K562 (cell line): ENCODE results near the gene TRIOBP. TPM values are rescaled to one million over a fixed set of nuclear protein-coding genes. Genes with fewer than 3 reads are reported as not detected.
A peak's percentile ranks its signal among the peaks of the same experiment; 100 is the strongest.

Experiments used
- ATAC-seq: fragments of 200-7000 bp; cut with Tn5 transposase; 3 replicates; pipeline ENCODE4 v1.9.1; 2020; ENCODE audit warnings: moderate library complexity
- BruUV-seq: library from RNA; stranded (reverse); fragments of 400-500 nt; replicated peaks from 2 replicates; lab custom pipeline; 2021; lab: Mats Ljungman, UMichigan
- CTCF ChIA-PET: fragments of 300-600 bp; formaldehyde crosslinking; extraction: SDS; loops from one replicate; lab custom pipeline; 2021; ENCODE audit warnings: low intra/inter-chr PET ratio; lab: Yijun Ruan, JAX
- POLR2A ChIA-PET: fragments of 300-600, 350-650 bp; sonication (Branson Sonifier 250); formaldehyde crosslinking; extraction: SDS; loops from one replicate; lab custom pipeline; 2021; ENCODE audit warnings: antibody characterized with exemption, inconsistent platforms; lab: Yijun Ruan, JAX
- DNase-seq, 4 experiments: peaks; one replicate each; pipeline versions ENCODE4 v3.0.0 to v3.0.0-alpha.2; 2011 to 2018; ENCODE audit warnings: low spot score in 3 of 4, mixed read lengths in 3 of 4; ENCODE audit errors: extremely low read depth in 1 of 4
- FAIRE-seq: peaks from 2 replicates; lab custom pipeline; 2011; peaks lifted over from hg19 to GRCh38; lab: Jason Lieb, UNC
- H2AFZ ChIP-seq: 2 replicates; pipeline ENCODE4 v1.6.0; 2011; ENCODE audit warnings: low read depth, low read length, control low read depth, inconsistent platforms
- H3K27ac ChIP-seq: fragments of 200-600 bp; 3 replicates; pipeline ENCODE4 v1.8.0; 2011; ENCODE audit warnings: low read depth, mild to moderate bottlenecking, control low read depth, inconsistent platforms, low read length, moderate library complexity, mixed read lengths; ENCODE audit errors: extremely low read depth
- H3K27me3 ChIP-seq, 2 experiments: fragments of 300-600 bp in 1 of 2; 2 replicates in 1 of 2; 3 replicates in 1 of 2; pipeline versions ENCODE4 v1.6.0 to v1.8.0; 2011; ENCODE audit warnings: inconsistent platforms in 2 of 2, low read length in 2 of 2, mild to moderate bottlenecking in 1 of 2, mixed read lengths in 1 of 2, moderate library complexity in 1 of 2; ENCODE audit not compliant: control insufficient read depth in 2 of 2, insufficient read depth in 2 of 2
- H3K36me3 ChIP-seq: fragments of 300-600 bp; 3 replicates; pipeline ENCODE4 v1.8.0; 2011; ENCODE audit warnings: mild to moderate bottlenecking, low read length, inconsistent platforms; ENCODE audit not compliant: control insufficient read depth, insufficient read depth
- H3K4me1 ChIP-seq, 2 experiments: fragments of 200-600 bp in 1 of 2; replicated peaks in 1 of 2; 2 replicates in 1 of 2; 3 replicates in 1 of 2; pipeline versions ENCODE4 v1.5.1 to v1.8.0; 2011; ENCODE audit warnings: inconsistent platforms in 2 of 2, low read length in 2 of 2, mild to moderate bottlenecking in 1 of 2, mixed read lengths in 1 of 2, moderate library complexity in 1 of 2; ENCODE audit not compliant: control insufficient read depth in 2 of 2, insufficient read depth in 2 of 2
- H3K4me2 ChIP-seq: 2 replicates; pipeline ENCODE4 v1.6.1; 2011; ENCODE audit warnings: low read length, control low read depth, inconsistent platforms, mixed read lengths; ENCODE audit not compliant: insufficient read depth
- H3K4me3 ChIP-seq: fragments of 200-600 bp; sonication (generic), shearing (Covaris generic); 2 replicates; pipeline ENCODE4 v1.5.1; 2016; ENCODE audit warnings: control low read depth, inconsistent platforms
- H3K79me2 ChIP-seq: fragments of 200-600 bp; 3 replicates; pipeline ENCODE4 v1.8.0; 2011; ENCODE audit warnings: low read length, inconsistent platforms; ENCODE audit not compliant: control insufficient read depth, insufficient read depth
- H3K9ac ChIP-seq, 2 experiments: 2 replicates each; pipeline versions ENCODE4 v1.6.0 to v1.6.1; 2011; ENCODE audit warnings: low read depth in 2 of 2, low read length in 2 of 2, control low read depth in 1 of 2, inconsistent platforms in 1 of 2, mild to moderate bottlenecking in 1 of 2, mixed read lengths in 1 of 2; ENCODE audit not compliant: insufficient read depth in 1 of 2
- H3K9me1 ChIP-seq: one replicate; pipeline ENCODE4 v1.6.0; 2011; ENCODE audit warnings: inconsistent platforms, mild to moderate bottlenecking, low read length, moderate library complexity; ENCODE audit not compliant: control insufficient read depth, insufficient read depth
- H3K9me3 ChIP-seq: replicated peaks from 2 replicates; pipeline ENCODE4 v1.5.1; 2011; ENCODE audit warnings: low read depth, low read length, inconsistent platforms; ENCODE audit not compliant: control insufficient read depth, insufficient read depth
- H4K20me1 ChIP-seq: replicated peaks from 2 replicates; pipeline ENCODE4 v1.6.1; 2011; ENCODE audit warnings: low read length, inconsistent platforms, mixed read lengths; ENCODE audit not compliant: control insufficient read depth, insufficient read depth
- E2F6 ChIP-seq, 2 experiments: IDR thresholded peaks; 2 replicates each; pipeline ENCODE4 v1.6.1; 2011; ENCODE audit warnings: borderline replicate concordance in 1 of 2, control low read depth in 1 of 2, low read depth in 1 of 2, low read length in 1 of 2, mild to moderate bottlenecking in 1 of 2, mixed read lengths in 1 of 2, moderate library complexity in 1 of 2; ENCODE audit not compliant: insufficient read depth in 1 of 2, insufficient read length in 1 of 2, poor library complexity in 1 of 2, severe bottlenecking in 1 of 2; ENCODE audit errors: extremely low read depth in 1 of 2
- GATA2 ChIP-seq: sonication (generic); formaldehyde crosslinking; IDR thresholded peaks from 2 replicates; pipeline ENCODE4 v1.4.0; 2020; ENCODE audit warnings: mild to moderate bottlenecking, missing genetic modification reagents
- KDM1A ChIP-seq, 2 experiments: fragments of 450-650 bp; IDR thresholded peaks; 2 replicates each; pipeline ENCODE4 v1.6.1; 2016; ENCODE audit warnings: mild to moderate bottlenecking in 2 of 2
- NCOA6 ChIP-seq: fragments of 450-650 bp; IDR thresholded peaks from 2 replicates; pipeline ENCODE4 v1.6.1; 2017; ENCODE audit warnings: mild to moderate bottlenecking
- RBM25 ChIP-seq: fragments of 200-400 bp; formaldehyde crosslinking; IDR thresholded peaks from 2 replicates; pipeline ENCODE4 v1.6.1; 2018; ENCODE audit warnings: low read length, low read depth, moderate library complexity; ENCODE audit not compliant: severe bottlenecking
- SREBF1 ChIP-seq: fragments of 150-350 bp; IDR thresholded peaks from 2 replicates; pipeline ENCODE4 v1.6.1; 2014; ENCODE audit warnings: antibody characterized with exemption, low read depth, low read length, borderline replicate concordance
- XRCC4 ChIP-seq: IDR thresholded peaks from one replicate; pipeline ENCODE4 v1.6.1; 2011; ENCODE audit not compliant: insufficient read depth, insufficient read length; ENCODE audit errors: extremely low read depth
- ZNF174 ChIP-seq: fragments of 250-450 bp; sonication (Bioruptor Pico); IDR thresholded peaks from 2 replicates; pipeline ENCODE4 v1.4.0; 2020; ENCODE audit warnings: mild to moderate bottlenecking
- WGBS: fragments of 100-300 bp; shearing (Covaris generic); methylation state at CpG from one replicate; pipeline ENCODE4 v1.1.6; 2016; ENCODE audit warnings: low coverage, mixed read lengths; ENCODE audit not compliant: insufficient coverage; ENCODE audit errors: missing lambda C conversion rate; 5-methylcytosine and 5-hydroxymethylcytosine counted together
- in situ Hi-C: fragments of 300-500 bp; cut with MboI; formaldehyde crosslinking; loops from 4 replicates; pipeline ENCODE4 v1.15.0; 2018; ENCODE audit warnings: inconsistent platforms, mixed read lengths
- intact Hi-C: fragments of 100-400 bp; cut with micrococcal nuclease; formaldehyde crosslinking; loops from 2 replicates; pipeline ENCODE4 v1.14.2; 2022
- polyA plus RNA-seq, 8 experiments: library from polyadenylated mRNA; depleted of rRNA in 4 of 8; stranded (reverse) in 5 of 8; unstranded in 3 of 8; fragments of >200 nt; fragmentation: Nextera tagmentation in 2 of 8; fragmentation: Illumina TruSeq in 1 of 8; extraction: Ambion mirVana in 2 of 8; extraction: Trizol in 1 of 8; gene quantifications; 2 replicates each; pipeline versions ENCODE4 v1.2.1 to v1.2.3, GENCODE V29; 2011 to 2014; ENCODE audit warnings: inconsistent platforms in 1 of 8, missing spikeins in 1 of 8
- total RNA-seq, 7 experiments: library from RNA; depleted of rRNA in 6 of 7; stranded (reverse); fragments of >200 nt in 6 of 7; fragmentation: Illumina TruSeq in 2 of 7; extraction: Trizol in 2 of 7; gene quantifications; 2 replicates each; pipeline versions ENCODE4 v1.2.1 to v1.2.3, GENCODE V29; 2011 to 2021; ENCODE audit warnings: low replicate concordance in 1 of 7

Gene TRIOBP
- total and polyA plus RNA-seq, 9 of the 15 experiments (the other 6 are each of a cell fraction or from before 2014, with no cell fraction given): 0.24 to 13.8 (median 5.5) TPM

- H3K27me3 ChIP-seq: no peaks in the 10 kb centered on the region
- peak overlapping the region; percentile 92 for H3K4me2 ChIP-seq
- H3K4me1 ChIP-seq: peaks cover 20 to 27% of the 10 kb centered on the region in 2 experiments
- peak in 1 of 4 experiments; percentile 34 for DNase-seq
- H3K9me1 ChIP-seq: peaks cover 4% of the 10 kb centered on the region
- 0 out of 2 replicates have a peak, but pooled peaks have one; percentile 16 for TF ChIP-seq GATA2 (CRISPR knock-in tag)
- no peak for TF ChIP-seq XRCC4
- peak; percentile 34 for TF ChIP-seq RBM25
- no peak for TF ChIP-seq SREBF1
- TF ChIP-seq E2F6 (IDR thresholded peaks at IDR 0.05; ENCODE audit: borderline replicate concordance in 1 of 2, extremely low read depth in 1 of 2, insufficient read depth in 1 of 2, insufficient read length in 1 of 2, low read depth in 1 of 2, low read length in 1 of 2, poor library complexity in 1 of 2, severe bottlenecking in 1 of 2): peak in 1 of 2 experiments; percentile 14
- TF ChIP-seq KDM1A (IDR thresholded peaks at IDR 0.05): peak in 1 of 2 experiments; percentile 43; a peak in 1 of 4 replicates
- TF ChIP-seq ZNF174 (CRISPR knock-in tag): no peak
- TF ChIP-seq NCOA6: no peak
- intact Hi-C loops: no loop called here
- H3K36me3 ChIP-seq: peaks cover 41% of the 10 kb centered on the region; the same call in 2 of the 3 replicates
- peaks cover 17% of the 10 kb centered on the region for H4K20me1 ChIP-seq
- peaks cover 64% of the 10 kb centered on the region for H3K79me2 ChIP-seq
- in situ Hi-C loops: no loop called here
- ATAC-seq: no peak
- H3K4me3 ChIP-seq: peak overlapping the region; percentile 63
- peak; percentile 37 for FAIRE-seq
- H3K9ac ChIP-seq: peak overlapping the region; percentile 71 to 97
- ChIA-PET CTCF (interaction anchor here (1.3 kb wide), 1 partner anchor 21 kb away, joined by 9 read pairs; no protein-coding TSS in a partner anchor), POLR2A (interaction anchor here (0.7 to 1.7 kb wide), 5 partner anchors 11 to 50 kb away, joined by 3 to 11 read pairs (median 3); no protein-coding TSS in a partner anchor)
- WGBS: 13% methylated on average over 10 of the region's 14 CpGs
- no peaks in the 10 kb centered on the region for H3K9me3 ChIP-seq
- BruUV-seq: no TSS peak
- peak overlapping the region; percentile 88 for H3K27ac ChIP-seq
- H2AFZ ChIP-seq: no peak overlapping the region
Measured at GRCh38 chr22:37659897-37660708, 36.7 kb upstream of the TRIOBP start.
